Hypothalamus (tissue), 51 donors: Measurements from ENCODE around the gene GPR15LG.
A peak's percentile ranks its signal among the peaks of the same experiment; 100 is the strongest.
"Not testable (repeated sequence)": the region's sequence is repeated elsewhere in the genome, so short reads cannot be mapped to it uniquely, and the experiment has no call there.

Experiments
- DNase-seq, 51 donors: peaks; one replicate each; lab custom pipeline; 2025; lab: John Stamatoyannopoulos, UW

The GPR15LG gene

GRCh38 chr10:84163996-84164395 lies 9.6 kb upstream of the GPR15LG start:
- no peak for DNase-seq

- no peak for DNase-seq
These were observed 9.2 kb upstream of the GPR15LG start for GRCh38 chr10:84164442-84164841.

GRCh38 chr10:84166620-84167288 lies 6.8 kb upstream of the GPR15LG start:
- no peak for DNase-seq

GRCh38 chr10:84167289-84167653 lies 6.3 kb upstream of the GPR15LG start:
- DNase-seq = not testable (repeated sequence)

GRCh38 chr10:84168382-84168781 lies 5.2 kb upstream of the GPR15LG start:
- DNase-seq = not testable (repeated sequence)

GRCh38 chr10:84171237-84171636 lies 2.4 kb upstream of the GPR15LG start:
- not testable (repeated sequence) for DNase-seq

- peak in 2 of 51 donors; percentile 6 to 15 for DNase-seq
These were observed 1.7 kb upstream of the GPR15LG start for GRCh38 chr10:84171700-84172466.

- DNase-seq = no peak
These were observed 889 bp upstream of the GPR15LG start for GRCh38 chr10:84172467-84173356.

- DNase-seq = no peak
These were observed 1.8 kb downstream of the GPR15LG start for GRCh38 chr10:84175436-84175835.

GRCh38 chr10:84176351-84176750 lies 2.8 kb downstream of the GPR15LG start:
- no peak for DNase-seq

GRCh38 chr10:84176836-84177474 lies 3.4 kb downstream of the GPR15LG start:
- no peak for DNase-seq

- DNase-seq = no peak
These were observed 4.0 kb downstream of the GPR15LG start for GRCh38 chr10:84177541-84178141.

- no peak for DNase-seq
These were observed 4.6 kb downstream of the GPR15LG start for GRCh38 chr10:84178160-84178609.

- peak in 9 of 51 donors; percentile 8 to 68 (median 17) for DNase-seq
These were observed 5.6 kb downstream of the GPR15LG start for GRCh38 chr10:84179059-84179710.

GRCh38 chr10:84180386-84180785 lies 6.8 kb downstream of the GPR15LG start:
- DNase-seq = not testable (repeated sequence)

- no peak for DNase-seq
These were observed 8.0 kb downstream of the GPR15LG start for GRCh38 chr10:84181631-84182030.

- DNase-seq = no peak
These were observed 10.9 kb downstream of the GPR15LG start for GRCh38 chr10:84184517-84184916.

GRCh38 chr10:84185526-84186175 lies 12.1 kb downstream of the GPR15LG start:
- no peak for DNase-seq

GRCh38 chr10:84188815-84189214 lies 15.2 kb downstream of the GPR15LG start:
- no peak for DNase-seq
